K562 (cell line): ENCODE data around the gene SLC12A1. TPM values are rescaled to one million over a fixed set of nuclear protein-coding genes. Genes with fewer than 3 reads are reported as not detected.

Experiments used
- ATAC-seq: fragments of 200-7000 bp; cut with Tn5 transposase; 3 replicates; pipeline ENCODE4 v1.9.1; 2020; ENCODE audit warnings: moderate library complexity
- BruUV-seq: library from RNA; stranded (reverse); fragments of 400-500 nt; replicated peaks from 2 replicates; lab custom pipeline; 2021; lab: Mats Ljungman, UMichigan
- CTCF ChIA-PET: fragments of 300-600 bp; formaldehyde crosslinking; extraction: SDS; loops from one replicate; lab custom pipeline; 2021; ENCODE audit warnings: low intra/inter-chr PET ratio; lab: Yijun Ruan, JAX
- POLR2A ChIA-PET: fragments of 300-600, 350-650 bp; sonication (Branson Sonifier 250); formaldehyde crosslinking; extraction: SDS; loops from one replicate; lab custom pipeline; 2021; ENCODE audit warnings: antibody characterized with exemption, inconsistent platforms; lab: Yijun Ruan, JAX
- DNase-seq, 4 experiments: peaks; one replicate each; pipeline versions ENCODE4 v3.0.0 to v3.0.0-alpha.2; 2011 to 2018; ENCODE audit warnings: low spot score in 3 of 4, mixed read lengths in 3 of 4; ENCODE audit errors: extremely low read depth in 1 of 4
- FAIRE-seq: peaks from 2 replicates; lab custom pipeline; 2011; peaks lifted over from hg19 to GRCh38; lab: Jason Lieb, UNC
- H2AFZ ChIP-seq: 2 replicates; pipeline ENCODE4 v1.6.0; 2011; ENCODE audit warnings: low read depth, low read length, control low read depth, inconsistent platforms
- H3K27ac ChIP-seq: fragments of 200-600 bp; 3 replicates; pipeline ENCODE4 v1.8.0; 2011; ENCODE audit warnings: low read depth, mild to moderate bottlenecking, control low read depth, inconsistent platforms, low read length, moderate library complexity, mixed read lengths; ENCODE audit errors: extremely low read depth
- H3K27me3 ChIP-seq, 2 experiments: fragments of 300-600 bp in 1 of 2; 2 replicates in 1 of 2; 3 replicates in 1 of 2; pipeline versions ENCODE4 v1.6.0 to v1.8.0; 2011; ENCODE audit warnings: inconsistent platforms in 2 of 2, low read length in 2 of 2, mild to moderate bottlenecking in 1 of 2, mixed read lengths in 1 of 2, moderate library complexity in 1 of 2; ENCODE audit not compliant: control insufficient read depth in 2 of 2, insufficient read depth in 2 of 2
- H3K36me3 ChIP-seq: fragments of 300-600 bp; 3 replicates; pipeline ENCODE4 v1.8.0; 2011; ENCODE audit warnings: mild to moderate bottlenecking, low read length, inconsistent platforms; ENCODE audit not compliant: control insufficient read depth, insufficient read depth
- H3K4me1 ChIP-seq, 2 experiments: fragments of 200-600 bp in 1 of 2; replicated peaks in 1 of 2; 2 replicates in 1 of 2; 3 replicates in 1 of 2; pipeline versions ENCODE4 v1.5.1 to v1.8.0; 2011; ENCODE audit warnings: inconsistent platforms in 2 of 2, low read length in 2 of 2, mild to moderate bottlenecking in 1 of 2, mixed read lengths in 1 of 2, moderate library complexity in 1 of 2; ENCODE audit not compliant: control insufficient read depth in 2 of 2, insufficient read depth in 2 of 2
- H3K4me2 ChIP-seq: 2 replicates; pipeline ENCODE4 v1.6.1; 2011; ENCODE audit warnings: low read length, control low read depth, inconsistent platforms, mixed read lengths; ENCODE audit not compliant: insufficient read depth
- H3K4me3 ChIP-seq: fragments of 200-600 bp; sonication (generic), shearing (Covaris generic); 2 replicates; pipeline ENCODE4 v1.5.1; 2016; ENCODE audit warnings: control low read depth, inconsistent platforms
- H3K79me2 ChIP-seq: fragments of 200-600 bp; 3 replicates; pipeline ENCODE4 v1.8.0; 2011; ENCODE audit warnings: low read length, inconsistent platforms; ENCODE audit not compliant: control insufficient read depth, insufficient read depth
- H3K9ac ChIP-seq, 2 experiments: 2 replicates each; pipeline versions ENCODE4 v1.6.0 to v1.6.1; 2011; ENCODE audit warnings: low read depth in 2 of 2, low read length in 2 of 2, control low read depth in 1 of 2, inconsistent platforms in 1 of 2, mild to moderate bottlenecking in 1 of 2, mixed read lengths in 1 of 2; ENCODE audit not compliant: insufficient read depth in 1 of 2
- H3K9me1 ChIP-seq: one replicate; pipeline ENCODE4 v1.6.0; 2011; ENCODE audit warnings: inconsistent platforms, mild to moderate bottlenecking, low read length, moderate library complexity; ENCODE audit not compliant: control insufficient read depth, insufficient read depth
- H3K9me3 ChIP-seq: replicated peaks from 2 replicates; pipeline ENCODE4 v1.5.1; 2011; ENCODE audit warnings: low read depth, low read length, inconsistent platforms; ENCODE audit not compliant: control insufficient read depth, insufficient read depth
- H4K20me1 ChIP-seq: replicated peaks from 2 replicates; pipeline ENCODE4 v1.6.1; 2011; ENCODE audit warnings: low read length, inconsistent platforms, mixed read lengths; ENCODE audit not compliant: control insufficient read depth, insufficient read depth
- IFI16 ChIP-seq: fragments of 250-450 bp; sonication (Bioruptor Pico); IDR thresholded peaks from 2 replicates; pipeline ENCODE4 v2.1.2; 2022; ENCODE audit warnings: mild to moderate bottlenecking, inconsistent platforms
- SOX6 ChIP-seq: fragments of 450-650 bp; IDR thresholded peaks from 2 replicates; pipeline ENCODE4 v1.6.1; 2014; ENCODE audit warnings: mild to moderate bottlenecking
- TFE3 ChIP-seq: fragments of 450-650 bp; formaldehyde crosslinking; IDR thresholded peaks from 2 replicates; pipeline ENCODE4 v1.4.0; 2020; ENCODE audit warnings: mild to moderate bottlenecking, mixed read lengths
- THRA ChIP-seq: fragments of 450-650 bp; IDR thresholded peaks from 2 replicates; pipeline ENCODE4 v1.6.1; 2017; ENCODE audit warnings: mild to moderate bottlenecking, moderate library complexity
- ZNF23 ChIP-seq: fragments of 250-450 bp; sonication (Bioruptor Pico); IDR thresholded peaks from 2 replicates; pipeline ENCODE4 v1.4.0; 2020; ENCODE audit warnings: mild to moderate bottlenecking
- WGBS: fragments of 100-300 bp; shearing (Covaris generic); methylation state at CpG from one replicate; pipeline ENCODE4 v1.1.6; 2016; ENCODE audit warnings: low coverage, mixed read lengths; ENCODE audit not compliant: insufficient coverage; ENCODE audit errors: missing lambda C conversion rate; 5-methylcytosine and 5-hydroxymethylcytosine counted together
- in situ Hi-C: fragments of 300-500 bp; cut with MboI; formaldehyde crosslinking; loops from 4 replicates; pipeline ENCODE4 v1.15.0; 2018; ENCODE audit warnings: inconsistent platforms, mixed read lengths
- intact Hi-C: fragments of 100-400 bp; cut with micrococcal nuclease; formaldehyde crosslinking; loops from 2 replicates; pipeline ENCODE4 v1.14.2; 2022
- polyA plus RNA-seq, 8 experiments: library from polyadenylated mRNA; depleted of rRNA in 4 of 8; stranded (reverse) in 5 of 8; unstranded in 3 of 8; fragments of >200 nt; fragmentation: Nextera tagmentation in 2 of 8; fragmentation: Illumina TruSeq in 1 of 8; extraction: Ambion mirVana in 2 of 8; extraction: Trizol in 1 of 8; gene quantifications; 2 replicates each; pipeline versions ENCODE4 v1.2.1 to v1.2.3, GENCODE V29; 2011 to 2014; ENCODE audit warnings: inconsistent platforms in 1 of 8, missing spikeins in 1 of 8
- total RNA-seq, 7 experiments: library from RNA; depleted of rRNA in 6 of 7; stranded (reverse); fragments of >200 nt in 6 of 7; fragmentation: Illumina TruSeq in 2 of 7; extraction: Trizol in 2 of 7; gene quantifications; 2 replicates each; pipeline versions ENCODE4 v1.2.1 to v1.2.3, GENCODE V29; 2011 to 2021; ENCODE audit warnings: low replicate concordance in 1 of 7

SLC12A1 gene
- total and polyA plus RNA-seq, 9 of the 15 experiments (the other 6 are each of a cell fraction or from before 2014, with no cell fraction given), result not detected

- BruUV-seq, result no TSS peak
- Histone ChIP-seq H3K9me1 (no peaks in the 10 kb centered on the region), H4K20me1 (no peaks in the 10 kb centered on the region), H3K9me3 (no peaks in the 10 kb centered on the region), H3K27ac (no peak overlapping the region), H3K36me3 (no peaks in the 10 kb centered on the region), H3K4me3 (no peak overlapping the region), H3K79me2 (no peaks in the 10 kb centered on the region), H3K4me2 (no peak overlapping the region), H3K27me3 (no peaks in the 10 kb centered on the region), H2AFZ (no peak overlapping the region), H3K4me1 (no peaks in the 10 kb centered on the region), H3K9ac (no peak overlapping the region)
- ATAC-seq, result no peak
- WGBS, result 3% methylated on average over 5 of the region's 5 CpGs
- ChIA-PET CTCF (no interaction called here), POLR2A (no interaction called here)
- intact Hi-C loops, result no loop called here
- in situ Hi-C loops, result no loop called here
- no peak for DNase-seq
- TF ChIP-seq THRA (no peak), ZNF23 (CRISPR knock-in tag) (no peak), IFI16 (CRISPR knock-in tag) (no peak), TFE3 (CRISPR knock-in tag) (peak; percentile 19; the same call in 1 of the 2 replicates), SOX6 (no peak)
- FAIRE-seq, result no peak
Measured at GRCh38 chr15:48230498-48230897, 24.4 kb downstream of the SLC12A1 start.
